Tibial nerve (tissue), 4 donors: Measurements from ENCODE around the gene IQSEC1.

ENCODE experiments used
- CTCF ChIP-seq, 5 experiments: fragments of 200-600 bp in 3 of 5; fragments of 450-650 bp in 2 of 5; sonication (generic) in 3 of 5; IDR thresholded peaks; one replicate each; pipeline ENCODE4 v1.5.1; 2016 to 2019; ENCODE audit warnings: antibody characterized with exemption in 5 of 5, mild to moderate bottlenecking in 3 of 5, moderate library complexity in 2 of 5
- EP300 ChIP-seq, 2 donors: sonication (generic); formaldehyde crosslinking; IDR thresholded peaks; one replicate each; pipeline ENCODE4 v1.6.1; 2017; ENCODE audit warnings: antibody characterized with exemption in 2 of 2, mild to moderate bottlenecking in 1 of 2
- POLR2A ChIP-seq, 2 donors: fragments of 450-650 bp; IDR thresholded peaks; one replicate each; pipeline ENCODE4 v1.6.1; 2017; ENCODE audit warnings: antibody characterized with exemption in 2 of 2, mild to moderate bottlenecking in 2 of 2, moderate library complexity in 2 of 2

- TF ChIP-seq CTCF (IDR thresholded peaks at IDR 0.05), result no peak
- TF ChIP-seq EP300 (IDR thresholded peaks at IDR 0.05), result no peak
- no peak for TF ChIP-seq POLR2A (IDR thresholded peaks at IDR 0.05)
Observed at GRCh38 chr3:13055634-13056033, 17.6 kb downstream of the IQSEC1 start.
